ENCODE measurements around the gene THUMPD3. TPM values are rescaled to one million over a fixed set of nuclear protein-coding genes. Genes with fewer than 3 reads are reported as not detected.

The THUMPD3 gene
- total and polyA plus RNA-seq, 9 of the 15 experiments (the other 6 are each of a cell fraction or from before 2014, with no cell fraction given), result 58.3 to 132 (median 113) TPM

DNA sequence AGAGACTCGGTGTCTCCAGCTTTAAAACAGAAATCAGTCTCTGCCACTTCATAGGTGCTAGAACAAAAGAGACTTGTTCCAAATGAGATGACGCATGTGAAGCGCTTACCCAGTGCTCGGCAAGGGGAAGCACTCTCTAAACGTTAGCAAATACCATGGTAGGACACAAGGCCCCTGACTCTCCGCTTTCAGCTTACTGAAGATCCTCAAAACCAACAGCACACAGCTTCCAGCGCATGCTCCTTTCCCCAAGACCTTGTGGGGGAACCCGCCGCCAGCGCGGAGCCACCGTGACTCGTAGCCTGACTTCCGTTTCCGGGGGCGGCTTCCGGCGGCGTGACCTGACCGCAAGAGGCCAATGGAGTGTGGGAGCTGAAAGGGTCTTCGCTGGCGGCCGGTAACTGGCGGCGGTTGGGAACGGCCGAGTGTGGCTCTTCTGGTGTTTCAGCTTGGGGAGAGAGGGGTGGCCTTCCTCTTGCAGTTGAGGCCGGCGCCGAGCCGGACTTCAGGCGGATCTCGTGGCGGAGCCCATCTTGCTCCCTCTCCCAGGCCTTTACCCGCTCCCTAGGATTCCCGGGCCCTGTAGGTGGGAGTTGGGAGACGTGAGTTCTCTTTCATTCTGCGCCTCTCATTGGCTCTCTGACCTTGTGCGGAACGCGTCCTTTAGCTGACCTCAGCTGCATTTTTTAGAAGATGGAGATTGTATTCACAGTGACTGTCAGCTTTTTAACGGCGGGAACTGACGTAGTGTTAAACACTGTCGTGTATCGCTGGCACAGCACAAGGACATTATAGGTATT is at the start of gene THUMPD3 (continued):
- TF ChIP-seq, protein P1, sequence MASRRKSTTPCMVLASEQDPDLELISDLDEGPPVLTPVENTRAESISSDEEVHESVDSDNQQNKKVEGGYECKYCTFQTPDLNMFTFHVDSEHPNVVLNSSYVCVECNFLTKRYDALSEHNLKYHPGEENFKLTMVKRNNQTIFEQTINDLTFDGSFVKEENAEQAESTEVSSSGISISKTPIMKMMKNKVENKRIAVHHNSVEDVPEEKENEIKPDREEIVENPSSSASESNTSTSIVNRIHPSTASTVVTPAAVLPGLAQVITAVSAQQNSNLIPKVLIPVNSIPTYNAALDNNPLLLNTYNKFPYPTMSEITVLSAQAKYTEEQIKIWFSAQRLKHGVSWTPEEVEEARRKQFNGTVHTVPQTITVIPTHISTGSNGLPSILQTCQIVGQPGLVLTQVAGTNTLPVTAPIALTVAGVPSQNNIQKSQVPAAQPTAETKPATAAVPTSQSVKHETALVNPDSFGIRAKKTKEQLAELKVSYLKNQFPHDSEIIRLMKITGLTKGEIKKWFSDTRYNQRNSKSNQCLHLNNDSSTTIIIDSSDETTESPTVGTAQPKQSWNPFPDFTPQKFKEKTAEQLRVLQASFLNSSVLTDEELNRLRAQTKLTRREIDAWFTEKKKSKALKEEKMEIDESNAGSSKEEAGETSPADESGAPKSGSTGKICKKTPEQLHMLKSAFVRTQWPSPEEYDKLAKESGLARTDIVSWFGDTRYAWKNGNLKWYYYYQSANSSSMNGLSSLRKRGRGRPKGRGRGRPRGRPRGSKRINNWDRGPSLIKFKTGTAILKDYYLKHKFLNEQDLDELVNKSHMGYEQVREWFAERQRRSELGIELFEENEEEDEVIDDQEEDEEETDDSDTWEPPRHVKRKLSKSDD (conservative IDR thresholded peaks at IDR 0.05; ENCODE audit: low read length), result no peak
- TF ChIP-seq ZNF316 (IDR thresholded peaks at IDR 0.05) (peak; percentile 95), ZBTB17 (CRISPR knock-in tag; IDR thresholded peaks at IDR 0.05) (peak; percentile 80), CXXC5 (CRISPR knock-in tag; IDR thresholded peaks at IDR 0.05) (peak; percentile 97), POLR2A (conservative IDR thresholded peaks at IDR 0.05) (peak; percentile 99), KDM5B (IDR thresholded peaks at IDR 0.05; ENCODE audit: insufficient replicate concordance, low read depth, low read length) (peak; percentile 98), SAFB (IDR thresholded peaks at IDR 0.05; ENCODE audit: borderline replicate concordance, low read depth, low read length) (no peak), TAF7 (tag; IDR thresholded peaks at IDR 0.05) (peak; percentile 87), RBBP5 (IDR thresholded peaks at IDR 0.05; ENCODE audit: borderline replicate concordance, insufficient read depth, low read length, poor library complexity, severe bottlenecking) (peak; percentile 93), ZNF311 (CRISPR knock-in tag; IDR thresholded peaks at IDR 0.05) (no peak), ELF2 (CRISPR knock-in tag; IDR thresholded peaks at IDR 0.05) (peak; percentile 71), ZNF583 (CRISPR knock-in tag; IDR thresholded peaks at IDR 0.05) (peak; percentile 47; the same call in 1 of the 2 replicates)
- TF ChIP-seq, protein P2, sequence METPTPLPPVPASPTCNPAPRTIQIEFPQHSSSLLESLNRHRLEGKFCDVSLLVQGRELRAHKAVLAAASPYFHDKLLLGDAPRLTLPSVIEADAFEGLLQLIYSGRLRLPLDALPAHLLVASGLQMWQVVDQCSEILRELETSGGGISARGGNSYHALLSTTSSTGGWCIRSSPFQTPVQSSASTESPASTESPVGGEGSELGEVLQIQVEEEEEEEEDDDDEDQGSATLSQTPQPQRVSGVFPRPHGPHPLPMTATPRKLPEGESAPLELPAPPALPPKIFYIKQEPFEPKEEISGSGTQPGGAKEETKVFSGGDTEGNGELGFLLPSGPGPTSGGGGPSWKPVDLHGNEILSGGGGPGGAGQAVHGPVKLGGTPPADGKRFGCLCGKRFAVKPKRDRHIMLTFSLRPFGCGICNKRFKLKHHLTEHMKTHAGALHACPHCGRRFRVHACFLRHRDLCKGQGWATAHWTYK (CRISPR knock-in tag; IDR thresholded peaks at IDR 0.05), result peak; percentile 86; the same call in 1 of the 2 replicates
- TF ChIP-seq, protein P3, sequence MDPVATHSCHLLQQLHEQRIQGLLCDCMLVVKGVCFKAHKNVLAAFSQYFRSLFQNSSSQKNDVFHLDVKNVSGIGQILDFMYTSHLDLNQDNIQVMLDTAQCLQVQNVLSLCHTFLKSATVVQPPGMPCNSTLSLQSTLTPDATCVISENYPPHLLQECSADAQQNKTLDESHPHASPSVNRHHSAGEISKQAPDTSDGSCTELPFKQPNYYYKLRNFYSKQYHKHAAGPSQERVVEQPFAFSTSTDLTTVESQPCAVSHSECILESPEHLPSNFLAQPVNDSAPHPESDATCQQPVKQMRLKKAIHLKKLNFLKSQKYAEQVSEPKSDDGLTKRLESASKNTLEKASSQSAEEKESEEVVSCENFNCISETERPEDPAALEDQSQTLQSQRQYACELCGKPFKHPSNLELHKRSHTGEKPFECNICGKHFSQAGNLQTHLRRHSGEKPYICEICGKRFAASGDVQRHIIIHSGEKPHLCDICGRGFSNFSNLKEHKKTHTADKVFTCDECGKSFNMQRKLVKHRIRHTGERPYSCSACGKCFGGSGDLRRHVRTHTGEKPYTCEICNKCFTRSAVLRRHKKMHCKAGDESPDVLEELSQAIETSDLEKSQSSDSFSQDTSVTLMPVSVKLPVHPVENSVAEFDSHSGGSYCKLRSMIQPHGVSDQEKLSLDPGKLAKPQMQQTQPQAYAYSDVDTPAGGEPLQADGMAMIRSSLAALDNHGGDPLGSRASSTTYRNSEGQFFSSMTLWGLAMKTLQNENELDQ (CRISPR knock-in tag; IDR thresholded peaks at IDR 0.05; ENCODE audit: borderline replicate concordance), result no peak
- TF ChIP-seq, protein P4, sequence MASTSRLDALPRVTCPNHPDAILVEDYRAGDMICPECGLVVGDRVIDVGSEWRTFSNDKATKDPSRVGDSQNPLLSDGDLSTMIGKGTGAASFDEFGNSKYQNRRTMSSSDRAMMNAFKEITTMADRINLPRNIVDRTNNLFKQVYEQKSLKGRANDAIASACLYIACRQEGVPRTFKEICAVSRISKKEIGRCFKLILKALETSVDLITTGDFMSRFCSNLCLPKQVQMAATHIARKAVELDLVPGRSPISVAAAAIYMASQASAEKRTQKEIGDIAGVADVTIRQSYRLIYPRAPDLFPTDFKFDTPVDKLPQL (IDR thresholded peaks at IDR 0.05; ENCODE audit: extremely low read depth, insufficient read length), result peak; percentile 40
- TF ChIP-seq, protein P5, sequence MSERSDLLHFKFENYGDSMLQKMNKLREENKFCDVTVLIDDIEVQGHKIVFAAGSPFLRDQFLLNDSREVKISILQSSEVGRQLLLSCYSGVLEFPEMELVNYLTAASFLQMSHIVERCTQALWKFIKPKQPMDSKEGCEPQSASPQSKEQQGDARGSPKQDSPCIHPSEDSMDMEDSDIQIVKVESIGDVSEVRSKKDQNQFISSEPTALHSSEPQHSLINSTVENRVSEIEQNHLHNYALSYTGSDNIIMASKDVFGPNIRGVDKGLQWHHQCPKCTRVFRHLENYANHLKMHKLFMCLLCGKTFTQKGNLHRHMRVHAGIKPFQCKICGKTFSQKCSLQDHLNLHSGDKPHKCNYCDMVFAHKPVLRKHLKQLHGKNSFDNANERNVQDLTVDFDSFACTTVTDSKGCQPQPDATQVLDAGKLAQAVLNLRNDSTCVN (CRISPR knock-in tag; IDR thresholded peaks at IDR 0.05), result peak; percentile 70; the same call in 1 of the 2 replicates
